IPS-11a (cell line): ENCODE measurements around the gene HSPA12B.
A peak's percentile ranks its signal among the peaks of the same experiment; 100 is the strongest.

Source experiments
- H3K4me3 ChIP-seq: one replicate; pipeline ENCODE4 v1.5.1; 2013; ENCODE audit warnings: low read depth, low read length, control low read depth

HSPA12B gene

DNA sequence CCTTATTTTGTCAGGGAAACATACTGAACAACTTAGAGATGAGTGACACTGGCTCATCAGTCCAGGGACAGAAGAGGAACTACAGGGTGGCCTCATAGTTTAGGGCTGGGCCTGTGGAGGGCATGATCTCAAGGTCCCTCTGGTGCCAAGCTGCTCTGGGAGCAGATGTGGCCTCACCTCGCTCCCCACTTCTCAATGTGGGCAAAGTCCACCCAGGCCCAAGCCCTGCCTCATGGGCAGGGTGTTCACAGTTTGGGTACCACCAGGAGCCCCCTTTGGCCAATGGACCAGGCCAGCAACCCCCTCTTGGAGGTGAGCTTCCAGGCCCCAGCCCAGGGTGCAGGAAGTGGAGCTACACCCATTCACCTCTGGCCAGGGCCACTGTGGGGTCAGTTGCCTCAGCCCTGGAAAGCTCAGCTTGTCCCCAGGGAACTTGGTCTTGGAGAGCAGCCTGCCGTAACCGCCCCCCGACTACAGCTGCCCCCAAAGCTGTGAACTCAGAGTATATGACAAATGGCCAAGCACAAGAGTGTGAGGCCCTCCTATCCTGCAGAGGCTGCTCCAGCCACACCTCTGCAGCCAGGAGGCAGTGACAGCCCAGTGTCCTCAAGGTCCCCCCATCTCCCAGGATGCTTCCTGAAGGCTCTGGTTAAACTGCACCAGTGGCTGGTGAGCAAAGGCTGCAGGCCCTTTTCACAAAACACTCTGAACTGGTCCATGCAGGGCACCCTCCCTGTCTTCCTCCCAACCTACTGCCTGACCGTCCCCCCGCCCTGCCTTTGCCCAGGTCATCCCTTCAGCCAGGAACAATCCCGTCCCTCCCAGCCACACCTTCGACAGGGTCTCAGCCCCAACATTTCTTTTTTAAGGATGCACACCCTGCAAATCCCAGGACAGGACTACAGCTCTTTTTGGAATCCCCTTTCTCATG lies 31.5 kb downstream of the HSPA12B start:
- no peak overlapping the region for H3K4me3 ChIP-seq

DNA sequence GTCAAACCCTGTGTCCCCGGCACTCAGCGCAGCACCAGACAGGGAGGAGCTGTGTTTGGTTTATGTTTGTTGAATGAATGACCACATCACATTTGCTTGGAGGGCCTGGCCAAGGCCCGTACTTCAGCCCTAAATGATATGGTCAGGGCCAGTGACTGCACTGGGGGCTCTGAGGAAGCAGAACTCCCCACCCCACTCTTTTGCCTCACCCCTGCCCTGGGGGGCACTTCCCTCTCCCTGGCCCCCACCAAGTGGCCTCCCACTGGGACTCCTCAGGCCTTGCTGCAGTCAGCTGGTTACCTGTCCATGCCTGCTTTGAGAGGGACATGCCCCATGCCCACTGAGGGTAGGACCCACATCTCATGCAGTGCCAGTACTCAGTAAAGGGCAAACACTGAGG lies 32.2 kb downstream of the HSPA12B start:
- H3K4me3 ChIP-seq = no peak overlapping the region

GRCh38 chr20:3765171-3765882 lies 32.8 kb downstream of the HSPA12B start:
- no peak overlapping the region for H3K4me3 ChIP-seq

- peak overlapping the region; percentile 83 for H3K4me3 ChIP-seq
These were observed 34.1 kb downstream of the HSPA12B start for GRCh38 chr20:3766422-3767109.

- peak overlapping the region; percentile 83 for H3K4me3 ChIP-seq
These were observed 34.6 kb downstream of the HSPA12B start for GRCh38 chr20:3767110-3767426.

GRCh38 chr20:3767427-3768341 lies 35.2 kb downstream of the HSPA12B start, which contains the start of gene ADISSP:
Gene ADISSP, minus strand, starts transcription at chr20:3767753. Its CDS starts 7,653 bp downstream, at chr20:3760100.
- H3K4me3 ChIP-seq = peak within 1 kb of the TSS; percentile 83

DNA sequence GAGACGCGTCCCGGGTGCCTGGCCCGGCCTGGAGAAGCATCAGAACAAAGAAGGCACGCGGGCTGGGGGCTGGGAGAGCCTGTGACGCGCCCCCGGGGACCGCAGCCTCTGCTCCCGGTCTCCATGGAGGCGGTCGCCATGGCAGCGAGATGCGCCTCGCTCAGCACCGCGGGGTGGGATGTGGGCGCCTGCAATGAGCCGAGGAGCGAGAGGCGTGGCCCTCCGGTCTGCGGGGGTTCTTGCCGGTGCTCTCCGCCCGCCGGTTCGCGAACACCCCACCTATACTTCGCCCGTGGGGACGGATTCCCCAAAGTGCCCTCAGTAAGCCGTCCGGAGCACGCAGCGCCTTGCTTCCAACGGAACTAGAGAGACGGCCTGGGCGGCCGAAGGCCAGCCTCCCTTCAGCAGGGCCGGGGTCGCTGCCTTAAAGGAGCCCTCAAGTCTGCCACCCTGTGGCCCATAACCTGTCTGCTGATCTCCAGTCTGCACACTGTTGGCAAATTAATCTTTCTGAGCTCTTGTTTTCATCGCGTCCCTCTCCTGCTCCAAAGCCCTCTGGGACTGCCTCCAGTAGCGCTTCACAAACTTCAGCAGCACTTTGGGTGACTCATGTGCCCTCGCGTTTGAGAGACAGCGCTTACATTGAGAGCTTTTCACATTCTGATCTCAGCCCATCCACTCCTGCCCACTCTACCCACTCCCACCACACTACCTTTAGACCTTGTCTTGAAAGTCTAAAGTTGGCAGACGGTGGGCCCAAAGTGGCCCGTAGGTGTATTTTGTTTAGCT lies 36.1 kb downstream of the HSPA12B start:
- H3K4me3 ChIP-seq = peak overlapping the region; percentile 83

DNA sequence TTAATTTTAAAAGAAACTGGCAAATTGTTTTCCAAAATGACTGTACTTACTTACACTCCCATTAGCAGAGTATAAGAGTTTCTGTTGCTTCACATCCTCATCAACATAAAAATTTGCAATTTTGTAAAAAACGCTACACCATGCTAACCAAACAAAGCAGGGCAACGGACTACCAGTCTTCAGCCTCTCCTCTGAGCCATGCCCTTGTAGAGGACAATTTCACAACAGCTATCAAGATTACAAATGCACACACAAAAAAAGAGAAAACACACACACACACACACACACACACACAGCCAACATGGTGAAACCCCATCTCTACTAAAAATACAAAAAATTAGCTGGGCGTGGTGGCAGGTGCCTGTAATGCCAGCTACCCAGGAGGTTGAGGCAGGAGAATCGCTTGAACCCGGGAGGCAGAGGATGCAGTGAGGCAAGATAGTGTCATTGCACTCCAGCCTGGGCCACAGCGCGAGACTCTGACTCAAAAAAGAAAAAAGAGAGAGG lies 39.1 kb downstream of the HSPA12B start:
- H3K4me3 ChIP-seq = no peak overlapping the region

DNA sequence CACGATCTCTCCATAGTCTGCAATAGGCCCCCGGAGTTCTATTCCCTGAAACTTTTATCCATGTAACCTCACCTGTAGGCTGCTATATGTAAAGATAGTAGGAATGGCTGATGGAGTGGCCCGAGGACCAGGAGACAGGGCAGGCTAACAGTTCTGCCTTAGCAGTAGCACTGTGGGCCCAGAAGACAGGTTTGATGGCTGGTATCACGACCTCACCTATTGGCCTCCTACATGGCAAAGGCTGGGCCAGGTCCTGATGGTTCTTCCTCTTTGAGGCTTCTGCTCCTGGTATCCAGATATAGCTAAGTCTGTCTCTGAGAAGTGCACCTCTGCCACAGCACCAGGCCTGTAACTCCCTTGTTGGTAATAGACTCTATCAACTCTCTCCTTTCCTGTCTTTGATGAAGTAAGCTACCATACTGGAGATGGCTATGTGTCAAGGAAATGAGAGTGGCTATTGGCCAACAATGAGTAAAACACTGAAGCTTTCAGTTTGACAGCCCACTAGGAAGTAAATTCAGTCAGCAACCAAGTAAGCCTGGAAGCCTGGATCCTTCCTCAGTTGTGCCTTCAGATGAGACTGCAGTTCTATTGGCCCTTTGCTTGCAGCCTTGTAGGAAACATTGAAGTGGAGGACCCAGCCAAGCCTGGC lies 43.1 kb downstream of the HSPA12B start:
- H3K4me3 ChIP-seq = no peak overlapping the region

DNA sequence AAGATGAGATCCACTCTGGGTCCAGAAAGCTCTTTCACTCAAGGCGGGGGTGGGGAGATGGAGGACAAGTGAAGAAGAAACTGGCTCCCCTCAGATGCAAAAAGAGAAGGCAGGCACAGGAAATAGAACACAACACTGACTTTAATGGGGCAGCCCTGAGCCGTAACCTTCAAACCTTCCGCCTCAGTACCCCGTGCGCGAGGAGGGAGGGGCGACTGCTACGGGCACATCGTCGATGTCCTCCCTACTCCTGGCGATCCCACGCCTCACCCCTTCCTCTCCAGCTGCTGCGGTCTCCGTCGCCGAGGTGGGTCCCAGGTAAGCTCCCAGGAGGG lies 44.9 kb downstream of the HSPA12B start:
- peak overlapping the region; percentile 59 for H3K4me3 ChIP-seq

DNA sequence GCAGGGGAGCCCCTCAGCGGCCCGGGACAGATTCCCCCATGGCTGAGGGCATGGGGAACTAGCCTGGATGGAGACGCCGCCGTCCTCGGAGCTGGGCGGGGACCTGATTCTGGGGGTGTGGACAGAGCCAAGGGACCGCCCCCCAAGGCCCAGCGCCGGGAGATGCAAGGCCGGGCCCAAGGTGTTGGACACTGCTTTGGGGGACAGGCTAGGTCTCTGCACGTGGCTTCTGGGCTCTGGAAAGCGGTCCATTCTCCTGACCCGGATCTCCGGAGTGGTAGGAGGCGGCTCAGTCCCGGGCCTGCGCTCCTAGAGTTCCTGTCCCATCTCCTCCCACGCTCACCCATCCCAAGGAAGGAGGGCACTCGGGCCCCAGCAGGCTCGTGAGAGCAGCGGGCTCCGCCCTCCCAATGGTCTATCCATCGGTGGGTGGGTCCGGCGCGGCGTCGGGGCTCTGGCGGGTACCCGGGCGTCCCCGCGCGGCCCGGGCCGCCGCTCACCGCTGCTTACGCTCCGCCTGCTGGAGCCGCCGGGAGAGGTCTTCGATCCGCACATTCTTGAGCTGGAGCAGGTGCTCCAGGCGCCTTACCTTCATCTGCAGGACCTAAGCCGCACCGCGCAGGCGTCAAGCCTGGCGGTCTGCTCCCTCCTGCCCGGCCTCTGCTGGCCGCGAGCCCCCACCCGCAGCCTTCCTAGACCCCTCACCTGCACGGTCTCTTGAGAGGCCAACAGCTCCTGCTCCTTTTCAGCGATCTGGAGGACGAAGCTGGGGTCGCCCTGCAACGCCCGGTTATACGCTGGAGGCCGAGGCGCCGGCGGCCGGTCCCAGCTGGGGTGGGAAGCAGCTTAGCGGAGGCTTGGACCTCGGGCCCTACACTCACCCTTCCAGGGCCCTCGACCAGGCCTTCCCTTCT lies 45.5 kb downstream of the HSPA12B start:
- peak overlapping the region; percentile 59 for H3K4me3 ChIP-seq

DNA sequence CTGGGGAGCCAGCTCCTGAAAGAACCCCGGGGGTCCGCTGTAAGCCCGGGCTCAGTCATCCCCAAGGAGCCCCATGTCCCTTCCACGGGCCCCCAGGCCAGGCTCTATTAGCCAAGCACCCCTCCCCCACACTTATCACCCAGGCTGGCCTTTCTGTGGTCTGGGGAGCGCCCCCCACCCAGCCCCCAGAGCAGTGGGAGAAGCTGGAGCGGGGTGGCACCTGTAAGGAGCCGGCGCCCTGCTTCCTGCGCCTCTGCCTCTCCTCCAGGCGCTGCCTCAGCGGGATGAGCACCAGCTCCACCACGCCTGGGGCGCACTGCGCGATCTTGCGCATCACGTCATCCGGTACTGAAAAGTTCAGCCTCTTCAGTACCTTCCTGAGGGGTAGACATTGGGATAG lies 46.5 kb downstream of the HSPA12B start:
- no peak overlapping the region for H3K4me3 ChIP-seq

GRCh38 chr20:3781153-3781910 lies 48.8 kb downstream of the HSPA12B start, which contains the start of gene SPEF1:
Gene SPEF1, minus strand, starts transcription at chr20:3781448. Its CDS starts 161 bp downstream, at chr20:3781287.
- peak within 1 kb of the TSS; percentile 44 for H3K4me3 ChIP-seq

GRCh38 chr20:3782597-3782996 lies 50.1 kb downstream of the HSPA12B start:
- no peak overlapping the region for H3K4me3 ChIP-seq

DNA sequence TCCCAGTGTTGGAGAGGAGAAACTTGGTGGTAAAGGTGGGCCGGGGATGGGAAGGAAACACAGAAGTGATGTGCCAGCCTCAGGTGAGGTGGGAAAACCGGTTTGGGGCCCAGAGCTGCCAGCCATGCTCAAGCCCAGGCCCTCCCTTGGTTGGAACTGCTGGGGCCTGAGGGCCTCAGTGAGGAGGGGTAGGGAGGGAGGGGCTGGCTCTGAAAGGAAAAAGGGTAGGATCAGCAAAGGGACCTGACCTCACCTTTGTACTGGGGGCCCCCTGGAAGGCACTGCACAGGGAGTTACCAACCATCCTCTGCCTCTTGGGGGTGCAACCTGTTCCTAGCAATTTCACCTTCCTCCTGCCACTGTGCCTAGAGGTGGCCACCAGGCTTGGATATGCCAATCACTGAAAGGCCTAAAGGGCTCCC lies 50.6 kb downstream of the HSPA12B start:
- H3K4me3 ChIP-seq = no peak overlapping the region

DNA sequence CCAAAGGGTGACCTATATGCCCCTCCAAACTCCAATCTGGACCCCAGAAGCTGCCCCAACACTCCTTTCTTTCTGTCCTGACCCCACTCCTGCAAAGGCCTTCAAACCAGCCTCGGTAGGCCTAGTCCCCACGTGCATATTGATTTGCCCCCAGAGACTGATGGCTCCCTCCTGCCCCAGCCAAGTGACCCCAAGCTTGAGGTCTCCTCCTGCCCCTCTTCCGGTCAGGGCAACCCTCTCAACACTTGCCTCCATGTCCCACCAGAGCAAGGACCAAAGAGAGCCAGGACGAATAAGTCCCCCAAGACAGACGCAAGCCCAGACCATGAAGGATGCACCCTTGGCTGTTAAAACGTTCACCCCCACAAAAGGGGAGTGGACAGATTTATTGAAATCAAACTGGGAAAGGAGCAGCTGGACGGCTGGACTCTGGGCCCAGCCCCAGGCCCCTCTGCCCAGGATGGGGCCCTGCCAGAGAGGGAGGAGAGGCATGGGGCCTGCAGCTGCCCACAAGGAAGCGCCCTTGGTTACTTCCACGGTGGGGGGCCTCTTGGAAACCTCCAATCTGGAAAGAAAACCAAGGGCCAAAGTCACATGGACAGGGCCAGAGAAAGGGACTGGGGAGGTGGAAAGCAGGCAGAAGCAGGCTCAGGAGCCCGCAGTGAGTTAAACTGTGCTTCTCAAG lies 51.2 kb downstream of the HSPA12B start:
- no peak overlapping the region for H3K4me3 ChIP-seq
